ENCODE results near the gene RAB13.

RAB13 gene

DNA sequence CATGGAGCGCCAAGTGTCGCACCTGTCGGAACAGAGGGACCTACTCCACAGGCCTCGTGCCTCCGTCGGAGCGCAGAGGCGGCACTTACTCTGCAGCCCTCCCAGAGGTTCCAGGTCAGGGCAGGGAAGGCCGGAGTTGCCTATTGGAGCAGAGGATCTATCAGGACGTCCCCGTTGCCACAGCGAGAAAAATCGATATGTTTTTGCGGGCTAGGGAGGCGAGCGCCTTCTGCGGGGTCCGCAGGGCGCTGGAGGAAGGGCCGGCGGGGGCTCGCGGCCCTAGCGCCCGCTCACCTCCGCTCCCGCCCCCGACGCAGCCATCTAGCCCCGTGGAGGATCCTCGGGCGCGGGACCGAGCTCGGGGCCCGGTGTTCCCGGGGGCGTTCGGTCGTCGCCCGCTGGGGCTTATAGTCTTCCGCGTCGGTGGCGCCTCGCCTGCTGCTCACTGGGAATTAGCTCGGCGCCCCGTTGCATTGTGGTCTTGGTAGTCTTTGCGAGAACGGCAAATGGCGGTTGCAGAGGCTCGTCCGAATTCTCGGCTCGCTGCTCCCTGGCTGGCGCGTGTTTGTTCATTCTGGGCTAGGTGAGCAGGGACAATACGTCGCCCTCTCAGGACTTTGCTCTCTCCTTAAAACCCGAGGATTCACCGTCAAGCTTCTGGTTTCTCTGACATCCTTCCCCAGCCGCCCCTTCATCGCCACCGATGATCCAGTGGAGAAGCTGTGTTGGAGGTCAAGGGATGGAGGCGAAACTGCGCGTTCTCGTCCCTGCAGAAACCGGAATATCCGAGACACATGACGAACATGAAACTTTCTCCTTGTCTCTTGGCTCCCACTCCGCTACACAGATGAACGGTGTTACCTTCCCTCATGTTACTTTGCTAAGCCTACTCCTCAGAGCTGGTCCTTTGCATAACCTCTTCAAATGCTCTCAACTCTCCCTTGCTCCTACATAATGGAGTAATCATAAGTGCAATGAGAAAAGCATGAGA lies 8.6 kb downstream of the RAB13 start, which contains the start of gene JTB:
Gene JTB (minus strand): TSS at position 425 of the 991 bp plus-strand sequence. CDS start 422 bp downstream, at position 3.
- no peak for TF ChIP-seq CTCF (IDR thresholded peaks at IDR 0.05; ENCODE audit: control insufficient read depth, insufficient read depth, low read depth, low read length, missing control alignments)
- H3K4me3 ChIP-seq (ENCODE audit: control insufficient read depth, low read depth, low read length), result peak within 1 kb of the TSS; percentile 89
- no peak for DNase-seq (ENCODE audit: low read depth)

DNA sequence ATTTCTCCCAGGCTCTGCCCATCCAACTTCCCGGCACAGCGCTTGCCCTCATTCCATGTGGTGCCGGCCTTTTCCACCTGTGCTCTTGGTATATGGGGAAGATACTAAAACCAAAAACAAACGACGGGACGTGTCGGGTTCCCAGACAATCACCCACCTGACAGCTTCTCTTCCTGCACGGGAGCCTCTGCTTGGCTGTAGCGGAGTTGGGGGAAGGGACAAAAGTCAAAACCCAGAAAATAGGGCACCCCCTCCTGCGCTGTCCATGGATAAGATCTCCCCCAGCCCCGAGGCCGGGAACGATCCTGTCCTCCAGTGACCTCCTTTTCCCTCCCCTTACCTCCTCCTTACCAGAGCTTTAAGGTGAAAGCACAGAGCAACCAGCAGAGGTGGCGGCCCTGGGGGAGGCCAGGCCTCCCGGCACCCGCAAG lies 9.3 kb downstream of the RAB13 start:
- DNase-seq (ENCODE audit: low read depth), result no peak
- TF ChIP-seq CTCF (IDR thresholded peaks at IDR 0.05; ENCODE audit: control insufficient read depth, insufficient read depth, low read depth, low read length, missing control alignments), result no peak
- peak overlapping the region; percentile 89 for H3K4me3 ChIP-seq (ENCODE audit: control insufficient read depth, low read depth, low read length)

DNA sequence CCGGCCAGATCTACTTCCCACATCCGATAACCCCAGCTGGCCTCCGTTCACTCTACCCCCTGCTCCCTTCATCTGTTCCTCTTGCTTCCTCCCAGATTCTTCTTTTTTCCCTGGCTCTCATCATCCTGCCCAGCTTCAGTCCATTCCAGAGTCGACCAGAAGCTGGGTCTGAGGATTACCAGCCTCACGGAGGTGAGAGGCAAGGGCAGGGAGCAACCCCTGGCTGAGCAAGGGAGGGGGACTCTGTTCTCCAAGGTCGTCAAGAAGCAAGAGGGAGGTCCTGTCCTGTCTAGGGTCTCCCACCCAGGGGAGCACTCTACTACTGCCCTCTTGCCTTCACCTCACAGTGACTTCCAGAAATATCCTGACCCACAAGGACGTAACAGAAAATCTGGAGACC lies 12.6 kb downstream of the RAB13 start:
- no peak overlapping the region for H3K4me3 ChIP-seq (ENCODE audit: control insufficient read depth, low read depth, low read length)
- DNase-seq (ENCODE audit: low read depth), result no peak
- no peak for TF ChIP-seq CTCF (IDR thresholded peaks at IDR 0.05; ENCODE audit: control insufficient read depth, insufficient read depth, low read depth, low read length, missing control alignments)

DNA sequence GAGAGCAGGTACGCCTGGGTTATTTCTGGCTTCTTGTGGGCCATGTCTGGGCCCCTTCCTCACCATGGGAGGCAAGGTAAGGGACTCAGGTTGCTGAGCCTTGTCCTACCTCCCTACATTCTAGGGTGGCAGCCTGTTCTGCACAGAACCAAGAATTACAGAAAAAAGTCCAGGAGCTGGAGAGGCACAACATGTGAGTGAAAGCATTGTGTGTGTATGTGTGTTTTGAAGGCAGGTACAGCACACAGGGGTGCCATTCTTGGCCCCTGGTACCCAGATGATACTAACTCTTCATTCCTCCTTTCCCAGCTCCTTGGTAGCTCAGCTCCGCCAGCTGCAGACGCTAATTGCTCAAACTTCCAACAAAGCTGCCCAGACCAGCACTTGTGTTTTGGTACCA lies 13.1 kb downstream of the RAB13 start:
- DNase-seq (ENCODE audit: low read depth), result no peak
- TF ChIP-seq CTCF (IDR thresholded peaks at IDR 0.05; ENCODE audit: control insufficient read depth, insufficient read depth, low read depth, low read length, missing control alignments), result no peak
- no peak overlapping the region for H3K4me3 ChIP-seq (ENCODE audit: control insufficient read depth, low read depth, low read length)

GRCh38 chr1:153970346-153970745 lies 15.8 kb downstream of the RAB13 start:
- TF ChIP-seq CTCF (IDR thresholded peaks at IDR 0.05; ENCODE audit: control insufficient read depth, insufficient read depth, low read depth, low read length, missing control alignments), result no peak
- H3K4me3 ChIP-seq (ENCODE audit: control insufficient read depth, low read depth, low read length), result no peak overlapping the region
- no peak for DNase-seq (ENCODE audit: low read depth)

GRCh38 chr1:153968972-153969371 lies 17.2 kb downstream of the RAB13 start:
- TF ChIP-seq CTCF (IDR thresholded peaks at IDR 0.05; ENCODE audit: control insufficient read depth, insufficient read depth, low read depth, low read length, missing control alignments), result no peak
- no peak overlapping the region for H3K4me3 ChIP-seq (ENCODE audit: control insufficient read depth, low read depth, low read length)
- DNase-seq (ENCODE audit: low read depth), result no peak

Data from AG09309 (cell line).